Adipocyte (in vitro differentiated cells): ENCODE results near the gene MAST3.

Experiments used
- DNase-seq: peaks from one replicate; pipeline ENCODE4 v3.0.0-alpha.2; 2015; ENCODE audit warnings: low read depth
- H3K27me3 ChIP-seq: replicated peaks from 2 replicates; pipeline ENCODE4 v1.7.0; 2013; ENCODE audit warnings: mild to moderate bottlenecking, low read length, moderate library complexity; ENCODE audit not compliant: control insufficient read depth, insufficient read depth
- H3K36me3 ChIP-seq: 2 replicates; pipeline ENCODE4 v1.7.0; 2013; ENCODE audit warnings: low read length, mild to moderate bottlenecking, moderate library complexity; ENCODE audit not compliant: control insufficient read depth, insufficient read depth, severe bottlenecking
- H3K4me1 ChIP-seq: 2 replicates; pipeline ENCODE4 v1.7.0; 2013; ENCODE audit warnings: mild to moderate bottlenecking, low read length, moderate library complexity; ENCODE audit not compliant: control insufficient read depth, insufficient read depth
- H3K4me3 ChIP-seq: 2 replicates; pipeline ENCODE4 v1.7.0; 2013; ENCODE audit warnings: mild to moderate bottlenecking, low read length, moderate library complexity
- H3K9ac ChIP-seq: 2 replicates; pipeline ENCODE4 v1.7.0; 2013; ENCODE audit warnings: mild to moderate bottlenecking, low read length, moderate library complexity
- H3K9me3 ChIP-seq: 2 replicates; pipeline ENCODE4 v1.7.0; 2013; ENCODE audit warnings: mild to moderate bottlenecking, low read length, moderate library complexity; ENCODE audit not compliant: control insufficient read depth

MAST3 gene

DNA sequence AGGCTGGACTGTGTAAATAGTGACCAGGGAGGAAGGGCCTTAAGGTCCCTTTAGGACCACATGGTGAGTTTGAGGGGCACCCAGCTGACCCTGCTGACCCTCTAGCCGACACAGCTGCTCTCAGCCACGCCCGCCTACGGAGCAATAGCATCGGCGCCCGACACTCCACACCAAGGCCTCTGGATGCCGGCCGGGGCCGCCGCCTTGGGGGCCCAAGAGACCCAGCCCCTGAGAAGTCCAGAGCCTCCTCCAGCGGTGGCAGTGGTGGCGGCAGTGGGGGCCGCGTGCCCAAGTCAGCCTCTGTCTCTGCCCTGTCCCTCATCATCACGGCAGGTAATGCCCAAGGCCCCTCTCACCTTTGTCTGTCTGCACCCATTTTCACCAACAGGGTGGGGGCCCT is 46.8 kb downstream of the MAST3 start:
- Histone ChIP-seq H3K36me3 (peaks cover 40% of the 10 kb centered on the region), H3K9ac (no peak overlapping the region), H3K27me3 (no peaks in the 10 kb centered on the region), H3K9me3 (no peaks in the 10 kb centered on the region), H3K4me1 (no peaks in the 10 kb centered on the region), H3K4me3 (no peak overlapping the region)
- no peak for DNase-seq

DNA sequence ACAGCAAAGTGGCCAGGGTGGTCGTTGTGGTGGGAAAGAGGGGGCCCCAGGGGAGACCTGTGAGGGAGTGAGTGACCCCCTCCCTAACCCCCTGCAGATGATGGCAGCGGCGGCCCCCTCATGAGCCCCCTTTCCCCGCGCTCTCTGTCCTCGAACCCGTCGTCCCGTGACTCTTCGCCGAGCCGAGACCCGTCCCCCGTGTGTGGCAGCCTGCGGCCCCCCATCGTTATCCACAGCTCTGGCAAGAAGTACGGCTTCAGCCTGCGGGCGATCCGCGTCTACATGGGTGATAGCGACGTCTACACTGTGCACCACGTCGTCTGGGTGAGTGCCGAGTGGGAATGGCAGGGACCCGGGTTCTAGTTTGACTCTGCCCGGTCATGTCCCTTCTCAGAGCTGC is 47.3 kb downstream of the MAST3 start:
- peaks cover 40% of the 10 kb centered on the region for H3K36me3 ChIP-seq

DNA sequence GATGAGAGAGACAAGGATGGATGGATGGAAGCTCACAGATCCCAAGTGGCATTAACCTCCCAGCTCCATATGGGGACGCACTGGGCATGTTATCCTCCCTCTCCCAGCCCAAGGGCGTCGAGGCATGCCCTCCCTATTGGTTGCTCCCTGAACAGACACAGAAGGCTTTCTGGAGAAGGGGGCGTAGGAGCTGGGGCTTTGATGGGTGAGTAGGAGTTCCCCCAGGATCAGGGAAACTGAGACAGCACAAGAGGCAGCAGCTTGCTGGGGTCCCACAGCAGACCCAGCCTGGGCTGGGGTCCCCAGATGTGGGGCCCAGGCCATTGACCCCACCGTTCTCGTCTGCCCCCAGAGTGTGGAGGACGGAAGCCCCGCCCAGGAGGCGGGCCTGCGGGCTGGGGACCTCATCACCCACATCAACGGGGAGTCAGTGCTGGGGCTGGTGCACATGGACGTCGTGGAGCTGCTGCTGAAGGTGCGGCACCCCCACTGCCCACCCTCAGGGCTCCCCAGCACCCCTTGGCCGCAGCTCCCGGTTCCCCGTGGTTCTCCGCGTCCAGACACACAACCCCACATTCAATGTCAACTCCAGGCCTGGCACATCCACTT is 47.9 kb downstream of the MAST3 start:
- no peaks in the 10 kb centered on the region for H3K4me1 ChIP-seq
- H3K9me3 ChIP-seq, result no peaks in the 10 kb centered on the region
- H3K36me3 ChIP-seq, result peaks cover 37% of the 10 kb centered on the region
- H3K4me3 ChIP-seq, result no peak overlapping the region
- H3K9ac ChIP-seq, result no peak overlapping the region
- no peaks in the 10 kb centered on the region for H3K27me3 ChIP-seq
- DNase-seq, result no peak

More for the DNA sequence above, 47.3 kb downstream of the MAST3 start:
- Histone ChIP-seq H3K4me3 (no peak overlapping the region), H3K4me1 (no peaks in the 10 kb centered on the region), H3K27me3 (no peaks in the 10 kb centered on the region), H3K9ac (no peak overlapping the region), H3K9me3 (no peaks in the 10 kb centered on the region)
- DNase-seq, result no peak

DNA sequence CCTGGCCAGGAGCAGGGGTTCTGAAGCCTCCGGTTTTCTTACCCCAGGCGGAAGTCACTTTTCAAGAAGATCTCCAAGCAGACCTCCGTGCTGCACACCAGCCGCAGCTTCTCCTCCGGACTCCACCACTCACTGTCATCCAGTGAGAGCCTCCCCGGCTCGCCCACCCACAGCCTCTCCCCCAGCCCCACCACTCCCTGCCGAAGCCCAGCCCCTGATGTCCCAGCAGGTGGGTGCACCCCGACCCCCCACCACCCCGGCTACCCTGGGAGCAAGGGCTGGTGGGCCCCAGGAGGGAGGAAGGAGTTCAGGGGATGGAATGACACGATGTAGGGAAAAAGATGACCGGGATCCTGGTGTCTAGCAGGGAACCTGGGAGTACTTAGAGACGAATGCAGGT is 49.8 kb downstream of the MAST3 start:
- H3K9ac ChIP-seq, result no peak overlapping the region
- H3K27me3 ChIP-seq, result no peaks in the 10 kb centered on the region
- H3K4me3 ChIP-seq, result no peak overlapping the region
- no peaks in the 10 kb centered on the region for H3K9me3 ChIP-seq
- peaks cover 5% of the 10 kb centered on the region for H3K4me1 ChIP-seq
- H3K36me3 ChIP-seq, result peaks cover 33% of the 10 kb centered on the region
- DNase-seq, result no peak

DNA sequence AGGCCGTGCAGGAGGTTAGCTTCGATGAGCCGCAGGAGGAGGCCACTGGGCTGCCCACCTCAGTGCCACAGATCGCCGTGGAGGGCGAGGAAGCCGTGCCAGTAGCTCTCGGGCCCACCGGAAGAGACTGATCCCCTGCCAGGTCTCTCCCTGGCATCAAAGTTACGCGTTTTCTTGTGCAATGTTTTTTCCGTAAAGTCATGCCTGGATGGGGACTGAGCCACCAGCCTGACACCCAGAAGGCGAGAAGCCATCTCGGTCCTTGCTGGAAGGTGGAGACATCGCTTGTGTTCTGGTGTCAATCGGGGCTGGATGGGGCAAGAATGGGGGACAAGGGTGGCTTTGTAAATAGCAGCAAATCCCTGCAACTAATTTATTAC is 52.0 kb downstream of the MAST3 start:
- H3K4me1 ChIP-seq, result peaks cover 12% of the 10 kb centered on the region
- DNase-seq, result no peak
- H3K9ac ChIP-seq, result no peak overlapping the region
- peaks cover 14% of the 10 kb centered on the region for H3K36me3 ChIP-seq
- H3K4me3 ChIP-seq, result no peak overlapping the region
- no peaks in the 10 kb centered on the region for H3K27me3 ChIP-seq
- H3K9me3 ChIP-seq, result no peaks in the 10 kb centered on the region

DNA sequence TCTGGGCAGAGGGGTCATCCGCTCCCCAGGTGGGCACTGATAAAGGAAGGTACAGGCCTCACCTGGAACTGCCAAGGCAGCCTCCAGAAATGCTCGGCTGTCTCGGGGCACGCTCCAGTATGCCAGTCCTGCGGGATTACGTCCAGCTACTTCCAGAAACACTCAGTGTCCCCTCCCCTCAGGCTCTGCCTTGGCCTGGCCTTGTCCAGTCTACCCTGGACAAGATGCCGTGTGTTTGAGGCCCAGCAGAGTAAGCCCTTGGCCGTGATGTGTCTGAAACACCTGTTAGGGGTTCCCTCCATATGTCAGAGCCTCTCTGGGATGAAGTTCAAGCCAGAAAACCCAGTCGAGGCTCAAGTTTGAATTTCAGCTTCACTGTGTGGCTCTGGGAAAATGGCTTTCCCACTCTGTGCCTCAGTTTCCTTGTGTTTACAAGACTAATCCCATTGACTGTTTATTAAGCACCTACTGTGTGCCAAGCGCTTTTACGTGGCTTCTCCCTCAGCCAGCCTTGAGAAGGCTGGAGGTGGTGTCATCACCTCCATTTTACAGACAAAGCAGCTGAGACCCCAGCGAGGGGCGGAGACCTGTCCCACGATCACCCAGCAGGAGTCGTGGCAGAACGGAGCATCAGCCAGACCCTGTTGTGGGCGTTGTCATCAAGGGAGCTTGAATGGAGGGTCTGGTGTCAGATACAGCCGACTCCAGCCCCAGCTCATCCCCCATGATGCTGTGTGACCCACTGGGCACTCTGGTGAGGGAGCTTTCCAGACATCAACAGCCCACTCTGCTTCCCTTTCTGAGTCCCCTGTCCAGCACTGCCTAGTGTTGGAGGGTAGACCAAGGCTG is 53.4 kb downstream of the MAST3 start:
- no peak for DNase-seq
- Histone ChIP-seq H3K27me3 (no peaks in the 10 kb centered on the region), H3K4me1 (peaks cover 12% of the 10 kb centered on the region), H3K9me3 (no peaks in the 10 kb centered on the region), H3K9ac (peak overlapping the region; percentile 96), H3K36me3 (peaks cover under 1% of the 10 kb centered on the region), H3K4me3 (no peak overlapping the region)

DNA sequence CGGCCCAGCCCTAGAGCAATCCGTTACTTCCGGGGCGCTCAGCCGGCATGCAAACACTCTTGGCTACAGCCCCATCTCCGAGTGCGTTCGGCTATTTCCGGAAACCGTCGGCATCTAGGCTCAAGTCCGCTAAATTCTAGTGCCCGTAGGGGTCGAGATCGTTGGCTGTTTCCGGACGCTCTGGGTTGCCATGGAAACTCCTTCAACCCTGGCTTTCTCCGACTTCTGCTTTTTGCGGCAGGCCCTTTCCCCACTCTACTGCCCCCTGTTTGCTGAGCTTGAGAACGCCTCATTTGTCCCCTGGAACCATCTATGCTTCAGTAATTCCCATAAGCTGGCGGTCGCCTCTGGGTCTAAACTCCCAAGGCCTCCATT is 54.9 kb downstream of the MAST3 start:
- Histone ChIP-seq H3K4me3 (peak overlapping the region; percentile 89), H3K36me3 (no peaks in the 10 kb centered on the region), H3K9ac (peak overlapping the region; percentile 96), H3K4me1 (peaks cover 23% of the 10 kb centered on the region), H3K27me3 (no peaks in the 10 kb centered on the region), H3K9me3 (no peaks in the 10 kb centered on the region)
- peak; percentile 97 for DNase-seq

DNA sequence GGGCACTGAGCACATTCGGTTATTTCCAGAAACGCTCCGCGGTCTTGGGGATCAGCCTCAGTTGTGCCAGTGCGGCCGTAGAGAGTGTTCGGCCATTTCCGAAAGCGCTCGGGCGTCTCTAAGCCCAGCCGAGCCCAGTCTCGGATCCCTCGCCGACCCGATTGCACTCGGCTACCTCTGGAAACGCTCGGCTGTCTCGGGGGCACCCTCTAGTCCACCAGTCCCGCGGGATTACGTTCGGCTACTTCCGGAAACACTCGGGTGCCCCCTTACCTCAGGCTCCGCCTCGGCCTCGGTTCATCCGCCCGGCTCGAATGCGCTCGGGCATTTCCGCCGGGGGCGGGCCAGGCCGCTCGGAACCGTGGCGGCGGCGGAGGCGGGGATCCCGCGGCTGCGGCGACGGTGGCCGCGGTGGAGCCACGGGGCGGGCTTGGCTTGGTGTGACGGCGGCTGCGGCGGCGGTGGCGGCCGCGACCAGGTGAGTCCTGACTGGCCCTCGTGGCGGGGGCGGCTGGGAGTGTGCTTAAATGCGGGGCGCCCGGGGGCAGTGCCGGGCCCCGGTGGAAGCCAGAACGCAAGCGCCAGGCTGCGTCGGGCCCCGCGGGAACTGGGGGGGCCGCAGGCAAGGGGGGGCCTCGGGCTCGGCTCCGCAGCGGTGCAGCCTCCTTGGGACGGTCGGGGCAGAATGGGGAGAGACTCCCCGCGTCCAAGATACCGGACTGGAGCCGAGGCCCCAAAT is 55.4 kb downstream of the MAST3 start, which contains the start of gene PIK3R2:
Gene PIK3R2, plus strand, starts transcription at position 347 of the 739 bp plus-strand sequence. CDS start 2,717 bp downstream, outside the sequence.
- H3K9ac ChIP-seq, result peak within 1 kb of the TSS; percentile 96
- peaks cover 24% of the 10 kb centered on the region for H3K4me1 ChIP-seq
- peak; percentile 100 for DNase-seq
- no peaks in the 10 kb centered on the region for H3K36me3 ChIP-seq
- H3K9me3 ChIP-seq, result no peaks in the 10 kb centered on the region
- peak within 1 kb of the TSS; percentile 89 for H3K4me3 ChIP-seq
- H3K27me3 ChIP-seq, result no peaks in the 10 kb centered on the region

DNA sequence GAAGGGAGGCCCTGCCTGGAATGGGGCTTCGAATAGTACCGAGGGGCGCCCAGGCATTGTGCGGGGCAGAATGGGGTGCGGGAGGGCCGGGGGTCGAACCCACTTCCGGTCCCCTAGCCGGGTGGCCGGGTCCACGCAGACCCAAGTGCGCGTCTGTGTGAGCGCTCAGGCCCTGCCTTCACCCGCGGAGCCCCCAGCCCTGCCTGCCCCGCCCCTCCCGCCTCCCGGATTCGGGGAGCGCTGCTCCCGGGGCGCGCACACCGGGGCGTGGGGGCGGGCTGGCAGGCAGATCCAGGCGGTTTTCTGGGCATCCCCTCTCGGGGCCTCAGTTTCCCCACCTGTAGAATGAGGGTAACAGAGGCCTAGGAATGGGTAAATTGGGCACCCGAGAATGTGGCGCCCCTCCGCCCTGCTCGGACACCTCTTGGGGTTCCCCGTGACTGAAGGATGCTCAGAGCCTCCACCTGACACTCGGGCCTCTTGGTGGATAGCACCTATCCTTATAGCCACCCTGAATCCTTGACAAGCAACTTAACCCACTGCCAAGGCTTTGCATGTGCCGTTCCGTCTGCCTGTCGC is 56.1 kb downstream of the MAST3 start:
- H3K36me3 ChIP-seq, result no peaks in the 10 kb centered on the region
- H3K4me3 ChIP-seq, result peak overlapping the region; percentile 89
- peak overlapping the region; percentile 96 for H3K9ac ChIP-seq
- no peaks in the 10 kb centered on the region for H3K9me3 ChIP-seq
- H3K4me1 ChIP-seq, result peaks cover 24% of the 10 kb centered on the region
- DNase-seq, result peak; percentile 66
- H3K27me3 ChIP-seq, result no peaks in the 10 kb centered on the region

DNA sequence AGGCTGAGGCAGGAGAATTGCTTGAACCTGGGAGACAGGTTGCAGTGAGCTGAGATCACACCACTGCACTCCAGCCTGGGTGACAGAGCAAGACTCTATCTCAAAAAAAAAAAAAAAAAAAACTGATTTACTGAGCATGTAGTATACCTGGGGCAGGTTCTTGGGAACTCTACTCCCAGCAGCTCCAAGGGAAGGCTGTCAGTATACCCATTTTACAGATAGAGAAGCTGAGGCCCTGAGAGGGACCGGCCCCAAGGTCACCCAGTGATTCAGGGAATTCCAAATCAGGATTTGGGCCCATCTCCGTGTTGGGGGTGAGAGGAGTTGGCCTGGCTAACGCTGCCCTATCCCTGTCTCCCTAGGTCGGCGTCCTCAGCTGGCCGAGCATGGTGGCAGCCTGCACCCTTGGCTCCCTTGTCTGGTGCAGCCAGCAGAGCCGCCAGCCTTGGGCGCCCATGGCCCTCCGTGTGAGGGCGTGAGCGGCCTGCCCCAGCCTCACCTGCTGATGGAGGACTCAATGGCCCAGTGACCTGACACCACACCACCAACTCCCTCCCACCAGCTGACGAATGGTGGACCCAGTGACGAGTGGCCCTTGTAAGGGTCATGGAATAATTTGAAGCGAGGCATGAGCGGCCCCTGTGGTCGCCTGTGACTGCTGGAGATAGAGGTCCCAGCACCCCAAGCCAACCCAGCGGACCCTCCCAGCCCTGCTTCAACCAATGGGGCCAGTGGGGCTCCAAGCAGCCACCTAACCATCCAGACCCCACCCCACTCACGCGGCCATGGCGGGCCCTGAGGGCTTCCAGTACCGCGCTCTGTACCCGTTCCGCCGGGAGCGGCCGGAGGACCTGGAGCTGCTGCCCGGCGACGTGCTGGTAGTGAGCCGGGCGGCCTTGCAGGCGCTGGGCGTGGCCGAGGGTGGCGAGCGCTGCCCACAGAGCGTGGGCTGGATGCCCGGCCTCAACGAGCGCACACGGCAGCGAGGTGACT is 57.8 kb downstream of the MAST3 start:
- H3K27me3 ChIP-seq, result no peaks in the 10 kb centered on the region

More for the DNA sequence above, 57.8 kb downstream of the MAST3 start:
- Histone ChIP-seq H3K9ac (no peak overlapping the region), H3K36me3 (no peaks in the 10 kb centered on the region), H3K9me3 (no peaks in the 10 kb centered on the region), H3K4me3 (no peak overlapping the region), H3K4me1 (peaks cover 24% of the 10 kb centered on the region)
- DNase-seq, result no peak
